Thyroid gland (tissue), 4 donors: ENCODE measurements around the gene CASKIN2.

Source experiments
- CTCF ChIP-seq, 6 experiments: fragments of 200-600 bp in 3 of 6; fragments of 450-650 bp in 3 of 6; sonication (generic) in 3 of 6; IDR thresholded peaks; one replicate each; pipeline ENCODE4 v1.5.1; 2016 to 2019; ENCODE audit warnings: antibody characterized with exemption in 6 of 6, mild to moderate bottlenecking in 2 of 6, inconsistent platforms in 1 of 6, moderate library complexity in 1 of 6
- POLR2A ChIP-seq, 2 donors: fragments of 450-650 bp; IDR thresholded peaks; one replicate each; pipeline ENCODE4 v1.6.1; 2017; ENCODE audit warnings: antibody characterized with exemption in 2 of 2, mild to moderate bottlenecking in 2 of 2, moderate library complexity in 1 of 2

DNA sequence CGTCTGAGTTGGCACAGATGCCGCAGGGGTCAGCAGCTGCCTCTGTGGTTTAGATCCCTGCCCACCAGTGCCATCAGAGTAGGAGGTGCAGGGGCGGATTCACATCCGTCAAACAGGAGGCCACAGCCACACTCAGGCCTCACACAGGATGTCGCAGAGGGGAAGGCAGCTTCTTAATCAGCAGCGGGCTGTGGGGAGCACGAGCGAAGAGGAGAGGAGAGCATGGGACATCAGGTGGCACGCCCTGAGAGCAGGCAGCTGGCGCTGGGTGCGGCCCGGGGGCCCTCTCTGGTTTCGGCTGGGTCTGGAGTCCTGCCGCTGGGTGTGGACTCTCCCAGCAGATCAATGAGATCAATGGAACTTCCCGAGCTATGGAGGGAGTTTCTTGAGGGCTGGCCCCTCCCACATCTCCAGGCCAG, 19.8 kb upstream of the CASKIN2 start:
- no peak for TF ChIP-seq CTCF (IDR thresholded peaks at IDR 0.05)
- TF ChIP-seq POLR2A (IDR thresholded peaks at IDR 0.05) = no peak
